ENCODE measurements around the gene TTBK2. TPM values are rescaled to one million over a fixed set of nuclear protein-coding genes. Genes with fewer than 3 reads are reported as not detected.
"Not testable (repeated sequence)": the region's sequence is repeated elsewhere in the genome, so short reads cannot be mapped to it uniquely, and the experiment has no call there.

The TTBK2 gene
- 1 to 10 TPM; 1.2 to 1.5 TPM for polyA plus RNA-seq

DNA sequence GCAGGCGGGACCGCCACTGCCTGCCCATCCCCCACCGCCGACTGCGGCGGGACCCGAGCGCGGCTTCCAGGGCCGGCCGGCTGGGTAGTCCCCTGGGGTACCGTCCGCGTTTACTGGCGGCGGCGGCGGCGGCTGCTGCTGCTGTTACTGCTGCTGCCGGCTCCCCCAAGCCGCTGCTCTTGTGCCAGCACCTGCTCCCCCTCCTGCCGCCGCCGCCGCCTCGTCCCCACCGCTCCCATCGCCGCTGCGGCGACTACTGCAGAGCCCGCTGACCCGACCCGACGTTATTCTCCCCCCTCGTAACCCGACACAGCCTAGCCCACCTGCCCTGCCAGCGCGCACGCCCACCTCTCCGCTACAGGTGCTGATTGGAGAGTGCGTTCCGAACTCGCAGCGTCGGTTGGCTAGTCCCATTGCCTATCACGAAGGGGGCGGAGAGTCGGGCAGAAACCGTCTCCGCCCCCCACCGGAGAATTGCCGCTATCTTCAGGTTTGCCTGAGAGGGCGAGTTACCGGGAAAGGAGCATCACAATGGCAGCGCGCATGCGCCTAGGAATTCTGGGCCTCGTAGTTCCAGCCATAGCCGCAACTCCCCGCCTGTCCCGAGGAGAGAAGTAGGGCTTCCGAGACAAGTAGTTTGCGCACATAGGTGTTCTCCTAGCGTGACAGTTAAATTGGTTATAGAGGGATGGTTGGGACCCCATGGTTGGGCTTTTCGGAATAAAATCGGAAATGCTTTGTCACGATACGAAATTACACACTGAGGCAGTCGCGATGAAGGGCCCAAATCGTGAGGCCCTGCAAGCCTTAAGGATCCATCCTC lies at the start of gene TTBK2:
TTBK2 (minus strand) TSS at position 260 of the 823 bp plus-strand sequence. CDS start 42,161 bp downstream, outside the sequence.
- Histone ChIP-seq H3K9me3 (ENCODE audit: control insufficient read depth in 2 of 2, insufficient read depth in 1 of 2, low read depth in 1 of 2, low read length in 1 of 2) (no peaks in the 10 kb centered on the region), H3K4me3 (ENCODE audit: low read depth in 1 of 2, low read length in 2 of 2) (peak within 1 kb of the TSS; percentile 88 to 93), H3K36me3 (ENCODE audit: control insufficient read depth in 2 of 2, insufficient read depth in 2 of 2, low read length in 1 of 2) (no peaks in the 10 kb centered on the region), H3K27me3 (ENCODE audit: control insufficient read depth in 1 of 2, insufficient read depth in 2 of 2, low read length in 2 of 2) (no peaks in the 10 kb centered on the region), H3K4me1 (ENCODE audit: control insufficient read depth in 2 of 2, insufficient read depth in 2 of 2, low read length in 1 of 2) (no peaks in the 10 kb centered on the region), H3K27ac (ENCODE audit: low read depth in 2 of 2, low read length in 1 of 2) (peak within 1 kb of the TSS; percentile 78 to 81)
- 0% methylated on average over 64 to 72 of the region's 72 CpGs for WGBS, 2 donors

DNA sequence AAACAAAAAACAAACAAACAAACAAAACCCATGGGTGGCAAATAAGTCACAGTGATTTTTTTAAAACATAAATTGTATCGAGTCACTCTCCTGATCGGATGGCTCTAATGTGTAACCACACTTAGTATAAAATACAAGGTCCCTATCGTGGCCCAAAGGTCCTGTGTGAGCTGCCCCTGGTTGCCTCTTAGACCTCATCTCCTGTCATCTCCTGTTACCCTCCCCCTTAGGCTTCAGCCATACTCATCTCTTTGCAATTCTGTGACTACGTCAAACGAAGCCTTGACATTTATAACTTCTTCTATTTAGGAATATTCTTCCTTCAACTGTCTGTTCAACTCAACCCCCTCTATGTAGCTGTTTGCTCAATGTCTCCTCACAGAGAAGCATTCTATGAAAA lies 43.9 kb upstream of the TTBK2 start:
- H3K4me1 ChIP-seq (ENCODE audit: control insufficient read depth in 2 of 2, insufficient read depth in 2 of 2, low read length in 1 of 2): no peaks in the 10 kb centered on the region
- peaks cover 4 to 7% of the 10 kb centered on the region in 2 donors for H3K36me3 ChIP-seq (ENCODE audit: control insufficient read depth in 2 of 2, insufficient read depth in 2 of 2, low read length in 1 of 2)
- no peaks in the 10 kb centered on the region for H3K27me3 ChIP-seq (ENCODE audit: control insufficient read depth in 1 of 2, insufficient read depth in 2 of 2, low read length in 2 of 2)
- 97% methylated on average over 5 of the region's 5 CpGs for WGBS, 2 donors
- H3K27ac ChIP-seq (ENCODE audit: low read depth in 2 of 2, low read length in 1 of 2): no peak overlapping the region
- no peaks in the 10 kb centered on the region for H3K9me3 ChIP-seq (ENCODE audit: control insufficient read depth in 2 of 2, insufficient read depth in 1 of 2, low read depth in 1 of 2, low read length in 1 of 2)
- H3K4me3 ChIP-seq (ENCODE audit: low read depth in 1 of 2, low read length in 2 of 2): no peak overlapping the region

DNA sequence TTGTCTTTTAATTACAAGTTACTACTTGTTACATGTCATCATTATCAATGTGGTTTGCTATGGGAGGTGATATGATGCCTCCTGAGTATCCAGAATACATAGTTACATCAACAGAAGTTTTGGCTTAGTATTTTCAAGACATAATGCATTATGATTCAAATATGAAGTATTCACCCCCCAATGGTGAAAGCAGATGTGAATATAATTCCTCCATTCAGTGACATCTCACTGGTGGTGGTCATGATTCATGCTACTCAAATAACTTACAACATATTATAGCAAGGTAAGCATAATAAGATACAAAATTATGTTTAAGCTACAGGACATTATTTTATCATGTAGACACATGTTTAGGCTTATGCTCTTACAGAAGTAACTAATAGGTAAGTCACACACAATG lies 34.9 kb upstream of the TTBK2 start:
- H3K36me3 ChIP-seq (ENCODE audit: control insufficient read depth in 2 of 2, insufficient read depth in 2 of 2, low read length in 1 of 2): peaks cover 9% of the 10 kb centered on the region in 2 donors
- H3K4me1 ChIP-seq (ENCODE audit: control insufficient read depth in 2 of 2, insufficient read depth in 2 of 2, low read length in 1 of 2): no peaks in the 10 kb centered on the region
- no peaks in the 10 kb centered on the region for H3K27me3 ChIP-seq (ENCODE audit: control insufficient read depth in 1 of 2, insufficient read depth in 2 of 2, low read length in 2 of 2)
- H3K4me3 ChIP-seq (ENCODE audit: low read depth in 1 of 2, low read length in 2 of 2): no peak overlapping the region
- H3K27ac ChIP-seq (ENCODE audit: low read depth in 2 of 2, low read length in 1 of 2): no peak overlapping the region
- H3K9me3 ChIP-seq (ENCODE audit: control insufficient read depth in 2 of 2, insufficient read depth in 1 of 2, low read depth in 1 of 2, low read length in 1 of 2): no peaks in the 10 kb centered on the region

DNA sequence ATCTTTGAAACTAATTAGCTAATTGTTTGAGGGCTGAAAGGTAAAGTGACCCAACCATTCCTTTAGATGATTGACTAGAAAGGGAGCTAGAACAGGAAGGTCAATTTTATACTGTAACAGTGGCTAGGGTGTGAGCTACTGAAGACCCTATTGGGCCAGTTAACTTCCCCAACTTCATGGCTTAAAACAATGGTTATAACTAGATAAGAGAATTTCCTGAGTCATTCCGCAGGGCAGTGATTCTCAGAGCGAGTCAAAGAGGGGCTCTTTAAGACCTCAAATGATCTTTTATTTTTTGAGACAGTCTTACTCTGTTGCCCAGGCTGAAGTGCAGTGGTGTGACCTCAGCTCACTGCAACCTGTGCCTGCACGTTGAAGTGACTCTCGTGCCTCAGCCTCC lies 33.7 kb upstream of the TTBK2 start:
- no peaks in the 10 kb centered on the region for H3K27me3 ChIP-seq (ENCODE audit: control insufficient read depth in 1 of 2, insufficient read depth in 2 of 2, low read length in 2 of 2)
- no peaks in the 10 kb centered on the region for H3K4me1 ChIP-seq (ENCODE audit: control insufficient read depth in 2 of 2, insufficient read depth in 2 of 2, low read length in 1 of 2)
- H3K27ac ChIP-seq (ENCODE audit: low read depth in 2 of 2, low read length in 1 of 2): no peak overlapping the region
- peaks cover 7 to 9% of the 10 kb centered on the region in 2 donors for H3K36me3 ChIP-seq (ENCODE audit: control insufficient read depth in 2 of 2, insufficient read depth in 2 of 2, low read length in 1 of 2)
- no peak overlapping the region for H3K4me3 ChIP-seq (ENCODE audit: low read depth in 1 of 2, low read length in 2 of 2)
- H3K9me3 ChIP-seq (ENCODE audit: control insufficient read depth in 2 of 2, insufficient read depth in 1 of 2, low read depth in 1 of 2, low read length in 1 of 2): no peaks in the 10 kb centered on the region
- WGBS, 2 donors: 95 to 96% methylated on average over 4 of the region's 4 CpGs

DNA sequence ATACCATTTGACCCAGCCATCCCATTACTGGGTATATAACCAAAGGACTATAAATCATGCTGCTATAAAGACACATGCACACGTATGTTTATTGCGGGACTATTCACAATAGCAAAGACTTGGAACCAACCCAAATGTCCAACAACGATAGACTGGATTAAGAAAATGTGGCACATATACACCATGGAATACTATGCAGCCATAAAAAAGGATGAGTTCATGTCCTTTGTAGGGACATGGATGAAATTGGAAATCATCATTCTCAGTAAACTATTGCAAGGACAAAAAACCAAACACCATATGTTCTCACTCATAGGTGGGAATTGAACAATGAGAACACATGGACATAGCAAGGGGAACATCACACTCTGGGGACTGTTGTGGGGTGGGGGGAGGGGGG lies 28.3 kb upstream of the TTBK2 start:
- not testable (repeated sequence) for H3K4me3 ChIP-seq (ENCODE audit: low read depth in 1 of 2, low read length in 2 of 2); H3K4me1 ChIP-seq (ENCODE audit: control insufficient read depth in 2 of 2, insufficient read depth in 2 of 2, low read length in 1 of 2); H3K27ac ChIP-seq (ENCODE audit: low read depth in 2 of 2, low read length in 1 of 2); H3K27me3 ChIP-seq (ENCODE audit: control insufficient read depth in 1 of 2, insufficient read depth in 2 of 2, low read length in 2 of 2); H3K36me3 ChIP-seq (ENCODE audit: control insufficient read depth in 2 of 2, insufficient read depth in 2 of 2, low read length in 1 of 2); H3K9me3 ChIP-seq (ENCODE audit: control insufficient read depth in 2 of 2, insufficient read depth in 1 of 2, low read depth in 1 of 2, low read length in 1 of 2)
- whole genome bisulfite sequencing, 2 donors: 97 to 100% methylated on average over 3 of the region's 3 CpGs

DNA sequence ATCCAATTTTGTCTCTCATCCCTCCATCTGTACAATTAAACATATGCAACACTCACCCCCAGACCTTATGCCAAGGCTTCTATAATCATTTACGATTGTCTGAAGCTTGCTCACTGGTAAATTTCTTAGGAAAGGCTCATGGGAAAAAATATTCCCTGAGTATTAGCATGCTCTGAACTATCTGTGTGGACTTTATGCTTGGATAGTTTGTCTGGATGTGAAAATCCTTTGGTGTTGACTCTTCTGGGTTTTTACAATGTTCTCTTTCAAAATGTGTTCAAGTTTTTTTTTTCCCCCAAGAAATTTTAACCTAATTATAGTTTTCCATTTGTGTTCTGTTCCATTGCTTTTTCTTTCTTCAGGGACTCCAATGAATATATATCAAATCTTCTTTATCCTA lies 19.9 kb upstream of the TTBK2 start:
- 83 to 89% methylated on average over 1 of the region's 1 CpG for WGBS, 2 donors
- Histone ChIP-seq H3K27ac (ENCODE audit: low read depth in 2 of 2, low read length in 1 of 2) (no peak overlapping the region), H3K9me3 (ENCODE audit: control insufficient read depth in 2 of 2, insufficient read depth in 1 of 2, low read depth in 1 of 2, low read length in 1 of 2) (no peaks in the 10 kb centered on the region), H3K36me3 (ENCODE audit: control insufficient read depth in 2 of 2, insufficient read depth in 2 of 2, low read length in 1 of 2) (no peaks in the 10 kb centered on the region), H3K4me1 (ENCODE audit: control insufficient read depth in 2 of 2, insufficient read depth in 2 of 2, low read length in 1 of 2) (no peaks in the 10 kb centered on the region), H3K27me3 (ENCODE audit: control insufficient read depth in 1 of 2, insufficient read depth in 2 of 2, low read length in 2 of 2) (no peaks in the 10 kb centered on the region), H3K4me3 (ENCODE audit: low read depth in 1 of 2, low read length in 2 of 2) (no peak overlapping the region)

DNA sequence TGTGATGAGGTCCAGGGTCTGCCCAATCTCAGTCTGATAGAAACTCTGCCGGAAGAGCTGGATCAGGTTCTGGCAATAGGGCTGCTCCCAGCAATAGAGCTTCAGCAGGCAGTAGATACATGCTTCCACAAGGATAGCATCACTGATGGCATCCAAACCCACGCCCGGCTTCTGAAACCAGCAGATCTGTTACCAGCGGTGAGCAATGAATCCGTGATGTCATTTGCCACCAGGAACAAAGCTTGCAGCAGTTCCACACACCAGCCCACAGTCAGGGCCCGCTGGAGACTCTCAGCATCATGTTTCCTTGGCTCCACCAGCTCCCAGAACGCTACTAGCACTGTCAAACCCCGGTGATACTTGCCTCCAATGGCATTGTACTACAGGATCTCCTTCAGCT lies 19.3 kb upstream of the TTBK2 start:
- 92 to 95% methylated on average over 8 of the region's 8 CpGs for WGBS, 2 donors
- H3K36me3 ChIP-seq (ENCODE audit: control insufficient read depth in 2 of 2, insufficient read depth in 2 of 2, low read length in 1 of 2): no peaks in the 10 kb centered on the region
- no peaks in the 10 kb centered on the region for H3K27me3 ChIP-seq (ENCODE audit: control insufficient read depth in 1 of 2, insufficient read depth in 2 of 2, low read length in 2 of 2)
- H3K4me1 ChIP-seq (ENCODE audit: control insufficient read depth in 2 of 2, insufficient read depth in 2 of 2, low read length in 1 of 2): no peaks in the 10 kb centered on the region
- H3K9me3 ChIP-seq (ENCODE audit: control insufficient read depth in 2 of 2, insufficient read depth in 1 of 2, low read depth in 1 of 2, low read length in 1 of 2): no peaks in the 10 kb centered on the region
- no peak overlapping the region for H3K27ac ChIP-seq (ENCODE audit: low read depth in 2 of 2, low read length in 1 of 2)
- no peak overlapping the region for H3K4me3 ChIP-seq (ENCODE audit: low read depth in 1 of 2, low read length in 2 of 2)

DNA sequence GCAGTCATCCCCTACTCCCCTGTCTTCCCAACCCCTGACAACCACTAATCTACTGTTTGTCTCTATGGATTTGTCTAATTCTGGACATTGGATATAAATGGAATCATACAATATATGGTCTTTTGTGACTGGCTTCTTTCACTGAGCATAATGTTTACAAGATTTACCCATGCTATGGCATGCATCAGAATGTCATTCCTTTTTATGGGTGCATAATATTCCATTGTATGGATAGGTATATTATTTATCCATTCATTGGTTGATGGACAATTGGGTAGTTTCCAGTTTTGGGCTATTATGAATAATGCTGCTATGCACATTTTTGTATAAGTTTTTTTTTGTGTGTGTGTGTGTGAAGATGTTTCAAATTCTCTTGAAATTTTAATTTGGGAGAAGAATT lies 16.6 kb upstream of the TTBK2 start:
- Histone ChIP-seq H3K9me3 (ENCODE audit: control insufficient read depth in 2 of 2, insufficient read depth in 1 of 2, low read depth in 1 of 2, low read length in 1 of 2) (no peaks in the 10 kb centered on the region), H3K4me1 (ENCODE audit: control insufficient read depth in 2 of 2, insufficient read depth in 2 of 2, low read length in 1 of 2) (no peaks in the 10 kb centered on the region), H3K27me3 (ENCODE audit: control insufficient read depth in 1 of 2, insufficient read depth in 2 of 2, low read length in 2 of 2) (no peaks in the 10 kb centered on the region), H3K4me3 (ENCODE audit: low read depth in 1 of 2, low read length in 2 of 2) (no peak overlapping the region), H3K36me3 (ENCODE audit: control insufficient read depth in 2 of 2, insufficient read depth in 2 of 2, low read length in 1 of 2) (no peaks in the 10 kb centered on the region), H3K27ac (ENCODE audit: low read depth in 2 of 2, low read length in 1 of 2) (no peak overlapping the region)

DNA sequence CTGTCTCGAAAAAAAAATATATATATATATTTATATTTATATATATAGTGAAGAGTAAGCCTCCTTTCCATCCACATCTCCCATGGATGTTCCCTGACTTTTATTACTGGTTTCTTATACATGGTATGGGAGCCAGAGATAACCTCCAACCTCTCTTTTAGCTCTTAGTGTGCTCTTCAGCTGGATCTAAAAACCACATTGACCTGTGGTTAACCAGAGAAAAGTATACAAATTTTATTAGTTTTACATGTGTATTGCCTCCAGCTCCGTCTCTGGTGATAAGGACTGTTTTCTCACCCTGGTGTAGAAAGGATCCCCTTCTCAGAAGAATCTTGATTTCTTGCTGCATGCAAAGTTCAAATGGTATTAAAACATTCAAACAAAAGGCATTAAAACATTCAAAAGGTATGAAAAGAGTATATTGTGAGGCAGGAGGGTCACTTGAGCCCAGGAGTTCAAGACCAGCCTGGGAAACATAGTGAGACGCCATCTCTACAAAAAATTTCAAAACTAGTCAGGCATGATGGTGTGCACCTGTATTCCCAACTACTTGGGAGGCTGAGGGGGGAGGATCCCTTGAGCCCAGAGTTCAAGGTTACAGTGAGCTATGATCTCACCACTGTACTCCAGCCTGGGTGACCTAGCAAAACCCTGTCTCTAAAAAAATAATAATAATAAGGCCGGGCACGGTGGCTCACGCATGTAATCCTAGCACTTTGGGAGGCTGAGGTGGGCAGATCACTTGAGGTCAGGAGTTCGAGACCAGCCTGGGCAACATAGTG lies 13.5 kb upstream of the TTBK2 start:
- H3K4me1 ChIP-seq (ENCODE audit: control insufficient read depth in 2 of 2, insufficient read depth in 2 of 2, low read length in 1 of 2): no peaks in the 10 kb centered on the region
- H3K4me3 ChIP-seq (ENCODE audit: low read depth in 1 of 2, low read length in 2 of 2): no peak overlapping the region
- H3K9me3 ChIP-seq (ENCODE audit: control insufficient read depth in 2 of 2, insufficient read depth in 1 of 2, low read depth in 1 of 2, low read length in 1 of 2): no peaks in the 10 kb centered on the region
- H3K27ac ChIP-seq (ENCODE audit: low read depth in 2 of 2, low read length in 1 of 2): no peak overlapping the region
- 77 to 83% methylated on average over 7 of the region's 7 CpGs for WGBS, 2 donors
- H3K36me3 ChIP-seq (ENCODE audit: control insufficient read depth in 2 of 2, insufficient read depth in 2 of 2, low read length in 1 of 2): no peaks in the 10 kb centered on the region
- no peaks in the 10 kb centered on the region for H3K27me3 ChIP-seq (ENCODE audit: control insufficient read depth in 1 of 2, insufficient read depth in 2 of 2, low read length in 2 of 2)

All from esophagus (tissue), 2 donors.